Measurements from ENCODE around the gene PHF20. TPM values are rescaled to one million over a fixed set of nuclear protein-coding genes. Genes with fewer than 3 reads are reported as not detected.
"Not testable (repeated sequence)": the region's sequence is repeated elsewhere in the genome, so short reads cannot be mapped to it uniquely, and the experiment has no call there.

The PHF20 gene
- total RNA-seq, 1 donor from 2014 or later, result 35.9 TPM

GRCh38 chr20:35854713-35855348, 83.0 kb downstream of the PHF20 start:
- H3K36me3 ChIP-seq, result peaks cover 14% of the 10 kb centered on the region
- no peak overlapping the region for H3K27ac ChIP-seq (replicated peaks)
- H3K4me1 ChIP-seq, result no peaks in the 10 kb centered on the region
- no peaks in the 10 kb centered on the region for H3K27me3 ChIP-seq (ENCODE audit: low read depth)
- no peak for DNase-seq
- TF ChIP-seq CTCF (IDR thresholded peaks at IDR 0.05; ENCODE audit: borderline replicate concordance), result no peak
- H3K9me3 ChIP-seq (replicated peaks), result no peaks in the 10 kb centered on the region
- no peak overlapping the region for H3K4me3 ChIP-seq
- intact Hi-C loops (cut with micrococcal nuclease), result no loop called here

- H3K27ac ChIP-seq (replicated peaks); intact Hi-C loops (cut with micrococcal nuclease); H3K4me1 ChIP-seq; H3K9me3 ChIP-seq (replicated peaks); DNase-seq; H3K27me3 ChIP-seq (ENCODE audit: low read depth); H3K4me3 ChIP-seq: not testable (repeated sequence)
- H3K36me3 ChIP-seq, result peaks cover 14% of the 10 kb centered on the region
Measured at GRCh38 chr20:35855641-35856040, 83.8 kb downstream of the PHF20 start.

GRCh38 chr20:35856866-35857265, 85.1 kb downstream of the PHF20 start:
- no peaks in the 10 kb centered on the region for H3K9me3 ChIP-seq (replicated peaks)
- peaks cover 14% of the 10 kb centered on the region for H3K36me3 ChIP-seq
- H3K27me3 ChIP-seq (ENCODE audit: low read depth), result no peaks in the 10 kb centered on the region
- H3K27ac ChIP-seq (replicated peaks), result no peak overlapping the region
- intact Hi-C loops (cut with micrococcal nuclease), result no loop called here
- no peaks in the 10 kb centered on the region for H3K4me1 ChIP-seq
- TF ChIP-seq CTCF (IDR thresholded peaks at IDR 0.05; ENCODE audit: borderline replicate concordance), result no peak
- no peak overlapping the region for H3K4me3 ChIP-seq
- DNase-seq, result no peak

DNA sequence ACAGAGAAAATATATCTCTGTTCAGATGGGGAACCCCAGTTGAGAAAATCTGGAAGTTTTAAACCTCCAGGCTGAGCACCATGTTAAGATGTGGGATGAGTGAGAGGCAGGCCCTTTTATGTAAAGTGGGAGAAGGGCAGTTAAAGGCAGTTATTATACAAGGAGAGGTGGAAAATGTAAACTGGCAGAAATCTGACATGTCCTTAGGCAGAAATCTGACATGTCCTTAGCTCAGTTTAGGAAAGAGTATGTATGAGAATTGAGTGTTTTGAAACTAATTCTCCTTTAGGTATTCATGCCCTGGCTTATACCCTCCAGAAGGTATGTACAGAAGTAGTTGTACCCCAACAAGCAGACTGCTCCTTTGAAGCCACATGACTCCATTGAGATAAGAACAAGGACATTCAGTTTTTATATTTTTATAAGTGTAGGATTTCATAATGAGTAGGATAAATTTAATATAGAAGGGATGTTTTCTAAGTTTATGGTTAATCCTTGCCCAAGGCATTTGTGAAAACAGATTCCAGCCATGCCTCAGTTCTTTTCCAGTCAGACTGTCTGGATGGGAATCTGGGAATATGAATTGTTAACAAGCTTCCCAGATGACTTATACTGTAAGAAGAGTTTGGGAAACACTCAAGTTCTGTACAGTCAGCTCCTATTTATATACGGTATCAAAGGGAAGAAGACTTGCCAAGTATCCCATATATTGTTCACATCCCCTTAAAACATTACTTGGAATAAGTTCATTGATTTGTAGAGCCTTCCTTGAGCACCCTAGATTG, 94.8 kb downstream of the PHF20 start:
- intact Hi-C loops (cut with micrococcal nuclease), result no loop called here
- DNase-seq, result no peak
- H3K4me1 ChIP-seq, result peaks cover 21% of the 10 kb centered on the region
- no peaks in the 10 kb centered on the region for H3K27me3 ChIP-seq (ENCODE audit: low read depth)
- peaks cover 4% of the 10 kb centered on the region for H3K36me3 ChIP-seq
- H3K27ac ChIP-seq (replicated peaks), result no peak overlapping the region
- H3K9me3 ChIP-seq (replicated peaks), result no peaks in the 10 kb centered on the region
- no peak overlapping the region for H3K4me3 ChIP-seq
- TF ChIP-seq CTCF (IDR thresholded peaks at IDR 0.05; ENCODE audit: borderline replicate concordance), result no peak

DNA sequence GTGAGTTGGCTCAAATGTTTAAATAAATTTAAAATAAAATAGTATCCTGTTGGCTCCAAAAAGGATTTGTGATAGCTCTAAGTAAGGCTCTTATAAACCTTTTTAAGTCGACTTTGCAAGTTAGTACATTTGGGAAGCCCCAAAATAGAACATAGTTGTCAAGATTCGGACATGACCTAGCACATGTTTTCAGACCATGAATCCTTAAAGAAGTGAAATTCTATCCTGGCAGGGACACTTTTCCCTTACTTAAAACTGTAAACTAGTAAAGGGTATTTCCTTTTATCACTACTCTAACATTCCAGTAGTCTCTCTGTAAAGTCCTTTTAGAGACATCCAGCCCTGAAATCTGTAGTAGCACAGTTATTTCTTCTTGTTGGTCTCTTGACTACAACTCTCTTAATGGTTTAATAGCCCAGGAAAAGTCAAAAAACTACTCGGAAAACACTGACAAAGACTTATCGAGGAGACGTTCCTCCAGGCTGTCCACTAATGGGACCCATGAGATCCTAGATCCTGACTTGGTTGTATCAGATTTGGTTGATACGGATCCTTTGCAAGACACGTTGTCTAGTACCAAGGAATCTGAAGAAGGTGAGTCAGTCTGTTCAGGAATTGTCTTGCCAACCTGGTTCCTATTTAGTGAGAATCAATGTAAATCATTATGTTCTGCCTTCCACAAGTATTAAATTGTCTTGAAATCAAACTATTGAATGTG, 98.9 kb downstream of the PHF20 start:
- TF ChIP-seq CTCF (IDR thresholded peaks at IDR 0.05; ENCODE audit: borderline replicate concordance), result no peak
- no peak for DNase-seq
- Histone ChIP-seq H3K4me3 (peak overlapping the region; percentile 11), H3K36me3 (no peaks in the 10 kb centered on the region), H3K4me1 (peaks cover 32% of the 10 kb centered on the region), H3K27ac (replicated peaks) (peak overlapping the region; percentile 39), H3K9me3 (replicated peaks) (no peaks in the 10 kb centered on the region), H3K27me3 (ENCODE audit: low read depth) (no peaks in the 10 kb centered on the region)
- intact Hi-C loops (cut with micrococcal nuclease), result no loop called here

Measured in left ventricle myocardium inferior (tissue), 1 donor.